CD4-positive, alpha-beta T cell treated with Interleukin-10 for 1 hour (primary cell): Measurements from ENCODE around the gene CLIP2.
A peak's percentile ranks its signal among the peaks of the same experiment; 100 is the strongest.
"Not testable (repeated sequence)": the region's sequence is repeated elsewhere in the genome, so short reads cannot be mapped to it uniquely, and the experiment has no call there.

ENCODE experiments used
- DNase-seq: peaks from one replicate; pipeline ENCODE4 v3.0.0-alpha.2; 2020

The CLIP2 gene

DNA sequence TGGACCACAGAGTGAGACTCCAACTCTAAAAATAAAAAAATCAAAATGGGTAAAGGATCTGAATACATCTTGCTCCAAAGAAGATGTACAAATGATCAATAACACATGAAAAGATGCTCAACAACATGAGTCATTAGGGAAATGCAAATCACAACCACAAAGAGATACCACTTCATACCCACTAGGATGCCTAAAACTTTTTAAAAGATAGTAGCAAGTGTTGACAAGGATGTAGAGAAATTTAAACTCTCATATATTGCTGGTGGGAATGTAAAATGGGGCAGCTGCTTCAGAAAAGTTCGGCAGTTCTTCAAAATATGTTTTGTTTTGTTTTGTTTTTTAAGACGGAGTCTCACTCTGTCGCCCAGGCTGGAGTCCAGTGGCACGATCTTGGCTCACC, 118.8 kb downstream of the CLIP2 start:
- DNase-seq = no peak

DNA sequence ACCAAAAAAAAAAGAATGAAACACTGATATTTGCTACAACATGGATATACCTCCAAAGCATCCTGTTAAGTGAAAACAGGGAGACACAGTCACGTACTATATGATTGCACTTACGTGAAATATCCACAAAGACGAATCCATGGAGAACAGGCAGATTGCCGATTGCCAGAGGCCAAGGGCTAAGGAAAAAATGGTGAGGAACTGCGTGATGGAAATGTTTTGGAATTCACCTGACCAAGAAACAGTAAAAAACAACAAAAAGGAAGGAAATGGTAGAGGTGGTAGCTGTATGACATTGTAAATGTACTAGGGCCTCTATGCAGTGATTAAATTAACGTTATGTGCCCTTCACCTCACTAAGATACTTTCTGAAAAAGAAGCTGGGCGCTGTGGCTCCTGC, 120.4 kb downstream of the CLIP2 start:
- DNase-seq = no peak

DNA sequence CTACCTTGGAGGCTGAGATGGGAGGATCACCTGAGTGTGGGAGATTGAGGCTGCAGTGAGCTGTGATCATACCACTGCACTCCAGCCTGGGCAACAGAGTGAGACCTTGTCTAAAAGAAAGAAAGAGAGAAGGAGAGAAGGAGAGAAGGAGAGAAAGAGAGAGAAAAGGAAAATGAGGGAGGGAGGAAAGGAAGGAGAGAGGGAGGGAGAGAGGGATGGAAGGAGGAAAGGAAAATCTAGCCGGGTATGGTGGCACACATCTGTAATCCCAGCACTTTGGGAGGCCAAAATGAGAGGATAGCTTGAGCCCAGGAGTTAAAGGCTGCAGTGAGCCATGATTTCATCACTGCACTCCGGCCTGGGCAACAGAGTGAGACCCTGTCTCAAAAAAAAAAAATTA, 121.6 kb downstream of the CLIP2 start:
- DNase-seq = no peak

DNA sequence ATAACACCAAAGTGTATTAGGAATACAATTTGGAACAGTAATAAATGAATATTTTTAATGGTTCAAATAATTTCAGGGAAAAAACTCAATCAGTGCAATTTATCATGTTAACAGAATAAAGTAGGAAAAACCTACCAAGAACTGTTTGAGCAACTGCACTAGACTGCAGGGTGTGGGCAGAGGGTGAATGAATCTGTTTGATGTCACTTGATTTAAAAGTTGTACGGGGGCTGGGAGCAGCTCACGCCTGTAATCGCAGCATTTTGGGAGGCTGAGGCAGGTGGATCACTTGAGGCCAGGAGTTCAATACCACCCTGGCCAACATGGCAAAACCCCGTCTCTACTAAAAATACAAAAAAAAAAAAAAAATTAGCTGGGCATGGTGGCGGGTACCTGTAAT, 122.4 kb downstream of the CLIP2 start:
- DNase-seq = not testable (repeated sequence)

DNA sequence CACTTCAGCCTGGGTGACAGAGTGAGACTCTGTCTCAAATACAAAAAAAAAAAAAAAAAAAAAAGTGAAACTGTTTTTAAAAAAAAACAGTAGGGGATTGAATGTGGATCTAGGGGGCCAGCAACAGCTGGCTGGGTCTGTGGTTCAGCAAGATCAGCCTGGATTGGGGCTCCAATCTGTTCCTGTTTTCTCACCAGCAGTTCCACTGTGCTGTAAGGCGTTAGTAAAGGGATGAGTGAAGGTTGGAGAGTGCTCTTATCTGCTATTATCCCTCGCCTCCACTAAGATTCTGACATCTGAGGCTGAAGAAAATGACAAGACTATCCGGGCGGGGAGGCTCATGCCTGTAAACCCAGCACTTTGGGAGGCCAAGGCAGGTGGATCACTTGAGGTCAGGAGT, 122.8 kb downstream of the CLIP2 start:
- DNase-seq = no peak

DNA sequence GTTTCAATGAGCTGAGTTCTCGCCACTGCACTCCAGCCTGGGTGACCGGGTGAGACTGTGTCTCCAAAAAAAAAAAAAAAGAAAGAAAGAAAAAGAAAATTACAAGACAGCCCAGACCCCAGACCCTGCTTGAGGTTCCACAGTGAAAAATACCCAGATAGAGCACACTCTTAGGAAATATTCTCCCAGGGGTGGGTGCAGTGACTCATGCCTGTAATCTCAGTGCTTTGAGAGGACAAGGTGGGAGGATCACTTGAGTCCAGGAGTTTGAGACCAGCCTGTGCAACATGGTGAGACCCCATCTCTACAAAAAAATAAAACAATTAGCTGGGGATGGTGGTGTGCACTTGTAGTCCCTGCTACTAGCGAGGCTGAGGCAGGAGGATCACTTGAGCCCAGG, 123.4 kb downstream of the CLIP2 start:
- no peak for DNase-seq

DNA sequence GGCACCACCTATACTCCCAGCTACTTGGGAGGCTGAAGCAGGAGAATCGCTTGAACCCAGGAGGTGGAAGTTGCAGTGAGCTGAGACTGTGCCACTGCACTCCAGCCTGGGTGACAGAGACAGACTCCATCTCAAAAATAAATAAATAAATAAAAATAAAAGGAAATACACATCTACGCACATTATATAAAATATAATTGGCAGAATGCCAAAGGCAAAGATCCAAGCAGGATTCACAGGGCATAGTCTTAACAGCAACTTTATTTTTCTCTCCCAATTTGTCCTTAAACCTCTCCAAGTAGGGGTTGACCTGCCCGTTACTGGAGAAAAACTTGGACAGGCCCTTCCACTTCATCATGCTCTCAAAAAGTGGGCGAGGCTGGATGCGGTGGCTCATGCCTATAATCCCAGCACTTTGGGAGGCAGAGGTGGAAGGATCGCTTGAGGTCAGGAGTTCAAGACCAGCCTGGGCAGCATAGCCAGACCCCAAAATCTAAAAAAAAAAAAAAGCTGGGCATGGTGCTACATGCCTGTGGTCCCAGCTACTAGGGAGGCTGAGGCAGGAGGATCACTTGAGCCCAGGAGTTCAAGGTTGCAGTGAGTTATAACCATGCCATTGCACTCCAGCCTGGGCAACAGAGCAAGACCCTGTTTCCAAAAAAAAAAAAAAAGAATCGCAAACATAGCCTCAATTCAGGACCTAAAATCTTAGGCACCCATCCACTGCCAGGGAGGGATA, 125.6 kb downstream of the CLIP2 start:
- DNase-seq = not testable (repeated sequence)

DNA sequence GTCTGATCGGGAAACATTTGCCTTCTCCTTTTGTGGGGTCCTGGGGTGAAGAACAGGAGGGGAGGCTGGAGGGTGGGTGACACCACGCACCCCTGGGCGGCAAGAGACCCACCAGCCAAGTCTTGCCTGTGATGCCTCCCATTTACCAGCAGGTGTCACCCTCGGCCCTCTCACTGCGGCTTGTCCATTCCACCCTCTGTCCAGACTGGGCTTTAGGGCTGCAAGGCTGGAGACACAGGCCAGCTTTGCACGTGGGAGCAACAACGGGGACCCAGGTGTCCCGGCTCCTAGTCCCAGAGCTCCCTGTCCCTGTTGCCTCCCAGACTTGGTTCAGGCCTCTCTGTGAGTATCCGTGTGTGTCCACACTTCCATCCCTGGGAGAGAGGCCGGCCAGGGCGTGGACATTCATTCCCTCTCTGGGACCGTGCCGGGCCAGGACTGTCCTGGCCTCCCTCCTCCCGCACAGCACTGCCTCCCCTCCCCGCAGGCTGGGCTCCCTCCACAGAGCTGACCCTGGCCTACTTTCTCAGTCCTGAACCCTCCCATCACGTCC, 128.3 kb downstream of the CLIP2 start:
- peak; percentile 57 for DNase-seq

DNA sequence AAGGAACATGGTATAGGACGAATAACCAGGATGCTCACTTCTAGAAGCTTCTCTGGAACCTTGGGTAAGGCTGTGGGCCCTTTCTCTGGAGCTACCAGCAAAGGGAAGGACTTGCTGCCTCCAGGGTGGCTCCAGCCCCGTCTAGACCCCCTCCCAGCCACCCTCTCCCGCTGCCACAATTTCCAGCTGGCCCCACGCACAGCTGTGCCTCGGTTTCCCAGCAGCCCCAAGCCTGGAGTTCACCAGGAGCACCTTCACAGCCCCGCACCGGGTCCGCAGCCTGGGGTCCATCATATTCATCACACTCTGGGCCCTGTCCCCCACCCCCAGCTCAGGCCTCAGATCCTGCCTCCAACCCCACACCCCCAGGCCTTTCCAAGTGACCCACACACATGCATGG, 128.9 kb downstream of the CLIP2 start:
- DNase-seq = no peak

DNA sequence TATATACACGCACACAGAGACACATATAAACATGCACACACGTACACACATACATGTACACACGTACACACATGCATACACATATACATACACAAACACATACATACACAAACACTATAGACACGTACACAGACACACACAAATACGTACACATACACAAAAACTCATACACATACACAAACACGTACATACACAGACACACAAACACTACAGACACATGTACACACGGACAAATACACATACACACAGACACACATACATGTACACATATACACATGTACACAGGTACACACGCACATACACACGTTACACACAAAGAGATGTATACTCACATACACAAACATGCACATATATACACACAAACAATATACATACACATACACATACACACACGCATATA, 129.3 kb downstream of the CLIP2 start:
- DNase-seq = no peak

DNA sequence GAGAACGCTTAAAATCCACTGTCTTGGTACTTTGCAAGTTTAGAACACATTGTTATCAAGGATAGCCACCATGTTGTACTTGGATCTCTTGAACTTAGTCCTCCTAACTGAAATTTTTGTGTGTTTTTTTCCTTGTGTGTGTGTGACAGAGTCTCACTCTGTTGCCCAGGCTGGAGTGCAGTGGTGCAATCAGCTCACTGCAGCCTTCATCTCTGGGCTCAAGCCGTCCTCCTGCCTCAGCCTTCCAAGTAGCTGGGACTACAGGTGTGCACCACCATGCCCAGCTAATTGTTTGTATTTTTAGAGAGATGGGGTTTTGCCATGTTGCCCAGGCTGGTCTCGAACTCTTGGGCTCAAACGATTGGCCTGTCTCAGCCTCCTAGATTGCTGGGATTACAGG, 130.0 kb downstream of the CLIP2 start:
- not testable (repeated sequence) for DNase-seq

DNA sequence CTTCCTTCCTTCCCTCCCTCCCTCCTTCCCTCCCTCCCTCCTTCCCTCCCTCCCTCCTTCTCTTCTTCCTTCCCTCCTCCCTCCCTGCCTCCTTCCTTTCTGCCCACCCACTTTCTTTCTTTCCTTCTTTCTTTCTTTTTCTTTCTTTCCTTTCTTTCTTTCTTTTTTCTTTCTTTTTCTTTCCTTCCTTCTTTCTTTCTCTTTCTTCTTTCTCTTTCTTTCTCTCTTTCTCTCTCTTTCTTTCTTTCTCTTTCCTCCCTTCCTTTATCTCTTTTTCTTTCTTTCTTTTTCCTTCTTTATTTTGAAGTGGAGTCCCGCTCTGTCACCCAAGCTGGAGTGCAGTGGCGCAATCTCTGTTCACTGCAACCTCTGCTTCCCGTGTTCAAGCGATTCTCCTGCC, 130.8 kb downstream of the CLIP2 start:
- no peak for DNase-seq

DNA sequence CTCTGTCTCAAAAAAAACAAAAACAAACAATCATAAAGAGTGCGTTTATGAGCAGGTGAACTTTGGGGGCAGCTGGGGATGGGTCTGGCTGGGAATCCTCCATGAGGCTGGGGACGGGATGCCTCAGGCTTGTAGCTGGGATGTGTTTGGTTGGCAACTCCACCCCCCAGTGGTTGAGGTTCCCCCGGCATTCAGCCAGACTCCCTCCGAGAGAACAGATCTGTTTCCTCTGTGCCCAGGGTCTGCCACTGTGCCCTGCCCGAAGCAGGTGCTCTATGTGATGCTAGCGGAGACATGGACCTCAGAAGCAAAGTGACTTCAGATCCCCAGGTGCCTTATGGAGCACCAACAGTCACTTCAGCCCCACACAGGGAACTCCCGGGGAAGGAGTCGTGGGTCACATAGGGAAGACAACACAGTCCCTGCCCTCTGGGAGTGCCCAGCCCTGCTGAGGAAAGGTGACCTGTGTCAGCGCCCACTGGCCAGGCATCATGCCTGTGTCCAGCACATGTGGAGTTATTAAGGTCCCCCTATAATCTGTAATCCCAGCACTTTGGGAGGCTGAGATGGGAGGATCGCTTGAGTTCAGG, 135.2 kb downstream of the CLIP2 start:
- no peak for DNase-seq

DNA sequence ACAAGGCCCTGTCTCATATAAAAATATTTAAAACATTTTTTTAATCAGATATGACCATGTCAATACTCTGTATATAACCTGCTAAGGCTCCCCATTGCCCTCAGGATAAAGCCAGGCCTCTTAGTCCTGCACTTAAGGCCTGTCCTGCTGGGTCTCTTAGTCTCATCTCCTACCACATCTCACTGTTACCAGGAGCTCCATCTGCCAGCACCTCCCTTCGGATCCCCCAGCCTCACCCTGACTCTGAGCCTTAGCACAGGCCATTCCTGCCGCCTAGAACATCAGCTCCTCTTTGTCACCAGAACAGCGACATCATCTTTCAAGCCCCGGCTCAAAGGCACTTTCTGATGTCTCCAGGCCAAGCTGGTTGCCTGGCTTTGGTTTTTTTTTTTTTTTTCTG, 138.8 kb downstream of the CLIP2 start:
- no peak for DNase-seq

DNA sequence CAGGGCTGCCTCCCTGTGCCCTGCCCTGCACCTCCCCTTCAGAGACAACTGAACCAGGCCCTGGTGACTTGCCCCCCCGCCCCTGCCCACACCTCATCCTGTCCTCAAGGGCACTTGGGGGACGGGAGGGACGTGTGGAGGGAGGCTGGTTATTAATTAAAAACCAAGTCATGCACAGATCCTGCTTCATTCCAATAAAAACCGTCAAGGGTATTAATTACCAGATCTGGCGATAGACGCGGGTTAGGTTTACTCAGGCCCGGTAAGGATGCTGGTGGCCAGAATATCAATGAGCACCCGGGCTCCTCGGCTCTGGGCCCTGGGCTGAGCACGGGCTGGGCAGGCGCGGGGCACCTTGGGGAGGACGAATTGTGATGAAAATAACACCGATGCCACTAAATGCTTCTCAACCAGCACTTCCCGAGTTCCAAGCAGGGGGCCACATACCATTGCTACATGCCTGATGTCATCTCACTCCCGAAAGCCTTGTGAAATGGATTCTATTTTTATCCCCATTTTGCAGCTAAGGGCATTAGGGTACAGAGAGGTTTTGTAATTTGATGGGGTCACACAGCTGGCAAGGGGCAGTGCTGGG, 140.0 kb downstream of the CLIP2 start:
- DNase-seq = no peak

DNA sequence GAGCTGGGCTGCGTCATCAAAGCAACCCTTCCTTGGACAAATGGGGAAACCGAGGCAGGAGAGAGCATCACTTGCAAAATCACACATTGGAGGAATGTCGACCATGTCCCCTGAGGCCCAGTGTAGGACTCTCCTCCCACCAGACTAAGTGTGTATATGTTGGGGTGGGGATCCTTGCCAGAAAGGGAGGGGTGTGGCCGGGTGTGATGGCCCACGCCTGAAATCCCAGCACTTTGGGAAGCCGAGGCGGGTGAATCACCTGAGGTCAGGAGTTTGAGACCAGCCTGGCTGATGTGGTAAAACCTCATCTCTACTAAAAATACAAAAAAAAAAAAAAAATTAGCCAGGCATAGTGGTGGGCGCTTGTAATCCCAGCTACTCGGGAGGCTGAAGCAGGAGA, 141.2 kb downstream of the CLIP2 start:
- not testable (repeated sequence) for DNase-seq

DNA sequence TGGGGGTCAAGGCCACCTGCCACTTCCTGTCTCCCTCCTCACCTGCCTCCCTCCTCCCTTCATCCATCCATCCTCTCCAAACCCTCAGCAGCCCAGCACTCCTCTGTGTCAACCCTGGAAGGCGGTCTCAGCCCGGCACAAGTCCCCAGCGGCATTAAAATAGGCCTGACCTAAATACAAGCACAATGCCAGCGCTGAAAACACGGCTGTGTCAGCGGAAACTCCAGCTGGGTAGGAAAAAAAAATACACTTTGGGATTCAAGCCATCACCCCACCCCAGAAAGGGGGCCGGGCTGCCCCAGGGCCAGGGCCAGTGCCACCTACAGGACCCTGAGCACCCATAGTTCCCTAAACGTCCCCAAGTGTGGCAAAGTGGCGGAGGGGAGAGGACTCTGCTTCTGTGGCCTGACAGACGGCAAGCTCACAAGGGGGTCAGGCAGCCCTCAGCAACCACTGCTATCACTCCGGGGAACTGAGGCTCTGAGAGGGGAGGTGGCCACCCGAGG, 141.8 kb downstream of the CLIP2 start:
- no peak for DNase-seq

DNA sequence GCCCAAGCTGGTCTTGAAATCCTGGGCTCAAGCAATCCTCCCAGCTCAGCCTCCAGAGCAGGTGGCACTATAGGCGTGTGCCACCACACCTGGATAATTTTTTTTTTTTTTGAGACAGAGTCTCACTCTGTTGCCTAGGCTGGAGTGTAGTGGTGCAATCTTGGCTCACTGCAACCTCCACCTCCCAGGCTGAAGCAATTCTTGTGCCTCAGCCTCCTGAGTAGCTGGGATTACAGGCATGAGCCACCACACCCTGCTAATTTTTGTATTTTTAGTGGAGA, 148.0 kb downstream of the CLIP2 start:
- not testable (repeated sequence) for DNase-seq

DNA sequence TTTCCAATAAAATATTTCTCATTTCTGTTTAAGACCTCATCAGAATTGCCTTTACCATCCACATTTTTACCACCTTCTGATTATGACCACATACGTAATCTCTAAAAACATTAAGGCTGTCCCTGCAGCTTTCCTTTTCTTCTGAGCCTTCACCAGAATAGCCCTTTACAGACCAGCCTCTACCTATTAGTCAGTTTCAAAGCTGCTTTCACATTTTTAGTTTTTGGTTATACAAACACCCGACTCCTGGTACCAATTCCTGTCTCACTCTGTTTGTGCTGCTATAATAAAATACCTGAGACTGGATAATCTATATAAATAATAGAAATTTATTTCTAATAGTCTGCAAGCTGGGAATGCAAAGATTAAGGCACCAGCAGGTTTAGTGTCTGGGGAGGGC, 149.1 kb downstream of the CLIP2 start:
- no peak for DNase-seq

DNA sequence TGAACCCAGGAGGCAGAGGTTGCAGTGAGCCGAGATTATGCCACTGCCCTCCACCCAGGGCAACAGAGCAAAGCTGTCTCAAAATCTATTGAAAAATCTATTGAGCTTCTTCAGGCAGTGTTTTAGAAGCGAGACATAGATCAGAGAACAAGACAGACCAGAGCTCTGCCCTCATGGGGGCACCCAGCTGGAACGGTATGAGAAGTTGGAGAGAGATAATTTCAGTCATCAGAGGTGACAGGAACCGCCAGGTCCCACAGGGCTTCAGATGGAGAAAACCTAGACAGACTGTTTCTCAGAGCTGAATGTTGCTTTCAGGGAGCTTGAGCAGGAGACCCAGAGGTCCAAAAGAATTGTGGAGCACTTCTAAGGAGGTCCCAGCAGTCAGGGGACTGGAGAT, 150.3 kb downstream of the CLIP2 start:
- no peak for DNase-seq

DNA sequence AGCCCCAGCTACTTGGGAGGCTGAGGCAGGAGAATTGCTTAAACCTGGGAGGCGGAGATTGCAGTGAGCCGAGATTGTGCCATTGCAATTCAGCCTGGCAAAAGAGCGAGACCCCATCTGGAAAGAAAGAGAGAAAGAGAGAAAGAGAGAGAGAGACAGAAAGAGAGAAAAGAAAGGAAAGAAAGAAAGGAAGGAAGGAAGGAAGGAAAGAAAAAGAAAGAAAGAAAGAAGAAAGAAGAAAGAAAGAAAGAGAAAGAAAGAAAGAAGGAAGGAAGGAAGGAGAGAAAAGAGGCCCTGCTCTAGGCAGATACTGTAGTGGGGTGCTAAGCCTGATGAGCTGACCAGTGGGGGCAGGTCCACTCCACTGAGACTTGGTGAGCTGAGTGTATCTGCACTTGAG, 150.9 kb downstream of the CLIP2 start:
- not testable (repeated sequence) for DNase-seq

DNA sequence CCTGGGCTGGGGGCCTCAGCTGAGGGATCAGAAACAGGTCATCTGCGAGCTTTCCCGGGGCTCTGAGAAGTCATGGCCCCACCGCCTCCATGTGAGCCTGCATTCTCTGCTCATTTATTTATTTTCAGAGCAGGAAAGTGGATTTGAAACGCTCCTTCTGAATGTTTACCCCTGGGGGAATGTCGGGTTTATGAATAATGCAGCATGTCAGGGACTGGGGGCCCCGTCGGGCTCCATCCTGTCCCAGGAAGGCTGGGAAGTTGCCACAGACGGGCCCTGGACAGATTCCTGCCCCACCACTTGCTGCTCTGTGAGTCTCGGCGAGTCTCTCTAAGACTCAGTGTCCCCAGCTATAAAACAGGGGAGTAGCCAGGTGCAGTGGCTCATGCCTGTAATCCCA, 152.6 kb downstream of the CLIP2 start:
- DNase-seq = no peak

DNA sequence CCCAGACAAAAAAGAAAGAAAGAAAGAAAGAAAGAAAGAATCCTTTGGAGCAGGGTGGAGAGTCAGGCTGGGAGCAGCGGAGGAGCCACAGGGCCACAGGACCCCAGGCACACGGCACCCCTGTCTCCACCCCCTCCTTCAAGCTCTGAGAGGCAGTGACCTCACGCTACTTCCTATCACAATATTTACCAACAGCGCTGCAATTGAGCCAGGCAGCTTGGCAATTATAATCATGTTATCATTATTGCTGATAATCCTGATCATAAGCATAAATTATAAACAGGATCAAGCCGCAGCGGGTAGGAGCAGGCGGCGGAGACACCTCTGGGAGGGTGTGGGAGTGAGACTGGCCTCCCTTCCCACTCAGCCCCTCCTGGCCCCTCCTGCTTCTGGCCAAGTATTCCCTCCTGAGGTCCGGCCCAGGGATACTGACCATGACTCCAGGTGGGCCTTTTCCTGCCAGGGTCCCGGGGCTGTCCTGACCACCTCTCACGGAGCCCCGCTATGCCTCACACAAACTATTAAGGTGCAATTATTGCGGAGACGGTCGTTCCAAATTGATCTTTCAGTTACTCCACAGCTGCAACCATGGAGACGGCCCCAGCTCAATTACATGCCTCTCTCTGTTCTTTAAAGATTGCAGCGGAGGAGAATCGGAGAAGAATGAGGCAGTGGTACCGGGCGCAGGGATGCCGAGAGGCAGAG, 154.5 kb downstream of the CLIP2 start:
- DNase-seq = no peak

DNA sequence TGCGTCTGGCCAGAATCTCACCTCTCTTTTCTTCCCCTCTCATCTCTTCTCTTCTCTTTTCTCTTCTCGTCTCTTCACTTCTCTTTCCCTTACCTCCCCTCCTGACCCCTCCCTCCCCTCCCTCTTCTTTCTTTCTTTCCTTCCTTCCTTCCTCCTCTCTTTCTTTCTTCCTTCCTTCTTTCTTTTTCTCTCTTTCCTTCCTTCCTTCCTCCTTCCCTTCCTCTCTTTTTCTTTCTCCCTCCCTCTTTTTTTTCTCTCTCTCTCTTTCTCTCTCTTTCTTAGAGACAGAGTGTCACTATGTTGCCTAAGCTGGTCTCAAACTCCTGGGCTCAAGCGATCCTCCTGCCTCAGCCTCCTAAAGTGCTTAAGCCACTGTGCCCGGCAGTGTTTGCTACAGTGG, 159.9 kb downstream of the CLIP2 start:
- no peak for DNase-seq
